ENCODE measurements around the gene ASNSD1. TPM values are rescaled to one million over a fixed set of nuclear protein-coding genes. Genes with fewer than 3 reads are reported as not detected.

Gene ASNSD1
- polyA plus RNA-seq, 1 of the 3 experiments (the other 2 are of a cell fraction) = 15.5 TPM

DNA sequence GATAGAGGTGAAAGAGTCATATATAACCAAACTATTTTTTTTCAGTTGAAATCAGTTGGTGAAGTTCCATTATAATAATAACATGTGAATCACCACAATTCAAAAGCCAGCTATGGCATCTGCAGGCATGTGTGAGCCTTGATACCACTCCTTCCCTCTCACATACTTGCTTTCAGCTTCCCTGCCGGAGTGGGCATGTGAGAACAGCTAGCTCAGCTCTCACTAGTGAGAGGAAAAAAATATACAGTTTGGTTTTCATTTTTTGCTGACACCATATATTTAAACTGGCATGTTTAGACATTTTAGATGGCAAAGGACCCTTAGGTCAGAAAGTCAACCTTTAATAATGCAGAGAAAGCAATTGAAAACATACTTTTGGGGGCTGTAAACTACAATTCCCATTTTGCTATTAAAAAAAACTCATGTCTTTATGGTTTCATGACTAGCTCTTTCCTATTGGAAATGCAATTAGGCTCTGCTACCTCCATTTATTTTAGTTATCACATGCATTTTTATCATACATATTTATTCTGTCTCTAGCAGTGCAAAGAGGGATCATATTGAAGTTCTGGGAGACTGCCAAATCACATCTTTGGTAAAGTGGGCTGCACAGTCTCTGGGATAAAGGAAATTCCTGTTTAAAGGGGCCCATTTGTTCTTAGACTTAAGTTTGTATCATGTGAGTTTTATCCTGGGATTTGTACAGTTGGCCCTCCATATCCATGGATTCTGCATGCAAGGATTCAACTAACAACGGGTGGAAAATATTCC is 47.4 kb upstream of the ASNSD1 start:
- Histone ChIP-seq H3K36me3 (replicated peaks in 1 of 2; ENCODE audit: control insufficient read depth in 1 of 2, insufficient read depth in 2 of 2, low read length in 1 of 2) (no peaks in the 10 kb centered on the region), H3F3A (replicated peaks; ENCODE audit: insufficient read depth) (no peaks in the 10 kb centered on the region), H3K4me2 (no peak overlapping the region), H3K4me1 (ENCODE audit: control insufficient read depth in 1 of 2, insufficient read depth in 2 of 2, low read depth in 1 of 2, low read length in 1 of 2) (peaks cover 9 to 12% of the 10 kb centered on the region in 2 experiments; a peak in 3 of 4 replicates), H3K9me3 (no peaks in the 10 kb centered on the region), H4K20me1 (ENCODE audit: insufficient read depth) (no peaks in the 10 kb centered on the region), H3K79me2 (ENCODE audit: insufficient read depth) (no peaks in the 10 kb centered on the region), H3K9me2 (no peaks in the 10 kb centered on the region), H3K27ac (ENCODE audit: low read depth in 2 of 2, low read length in 1 of 2) (peak overlapping the region; percentile 14 to 53; a peak in 2 of 4 replicates), H3K4me3 (ENCODE audit: low read depth in 2 of 2, low read length in 1 of 2) (no peak overlapping the region), H3K9ac (no peak overlapping the region), H2AFZ (ENCODE audit: low read depth) (peak overlapping the region; percentile 39; the same call in 1 of the 2 replicates), H3K27me3 (ENCODE audit: insufficient read depth) (no peaks in the 10 kb centered on the region)
- DNase-seq = peak; percentile 5
- ChIA-PET POLR2A (interaction anchor here (1.0 kb wide), 1 partner anchor 33 kb away, joined by 3 read pairs; the partner anchor contains the start of gene SLC40A1), CTCF (interaction anchor here (1.0 to 1.3 kb wide), 2 partner anchors 9 to 47 kb away, joined by 3 to 5 read pairs; no protein-coding TSS in a partner anchor)
- WGBS (ENCODE audit: low lambda C conversion rate) = 70% methylated on average over 2 of the region's 2 CpGs
- TF ChIP-seq TCF12 (IDR thresholded peaks at IDR 0.05) (no peak), SIN3A (IDR thresholded peaks at IDR 0.05; ENCODE audit: borderline replicate concordance, low read depth, low read length) (no peak)

DNA sequence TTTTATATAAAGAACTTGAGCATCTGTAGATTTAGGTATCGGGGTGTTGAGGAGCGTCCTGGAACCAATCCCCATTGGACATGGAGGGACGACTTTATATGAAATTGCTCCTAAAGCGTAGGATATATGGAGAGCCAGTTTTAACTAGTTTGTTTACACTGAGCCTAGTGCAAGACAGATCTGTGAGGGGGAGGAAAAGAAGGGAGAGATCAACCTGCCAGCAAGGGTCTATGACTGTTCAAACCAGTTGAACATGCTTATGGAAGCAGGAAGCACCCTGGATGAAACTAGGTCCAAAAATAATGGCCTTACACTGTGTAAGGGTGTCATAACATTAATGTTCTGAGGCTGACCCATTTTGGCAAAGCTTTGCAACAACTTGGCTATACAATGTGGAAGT is 46.7 kb upstream of the ASNSD1 start:
- TF ChIP-seq GATA2 (CRISPR knock-in tag; IDR thresholded peaks at IDR 0.05) (no peak), RFX5 (IDR thresholded peaks at IDR 0.05; ENCODE audit: low read length) (no peak), RCOR1 (IDR thresholded peaks at IDR 0.05; ENCODE audit: low read length) (no peak)
- TF ChIP-seq, protein P1, sequence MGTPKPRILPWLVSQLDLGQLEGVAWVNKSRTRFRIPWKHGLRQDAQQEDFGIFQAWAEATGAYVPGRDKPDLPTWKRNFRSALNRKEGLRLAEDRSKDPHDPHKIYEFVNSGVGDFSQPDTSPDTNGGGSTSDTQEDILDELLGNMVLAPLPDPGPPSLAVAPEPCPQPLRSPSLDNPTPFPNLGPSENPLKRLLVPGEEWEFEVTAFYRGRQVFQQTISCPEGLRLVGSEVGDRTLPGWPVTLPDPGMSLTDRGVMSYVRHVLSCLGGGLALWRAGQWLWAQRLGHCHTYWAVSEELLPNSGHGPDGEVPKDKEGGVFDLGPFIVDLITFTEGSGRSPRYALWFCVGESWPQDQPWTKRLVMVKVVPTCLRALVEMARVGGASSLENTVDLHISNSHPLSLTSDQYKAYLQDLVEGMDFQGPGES (IDR thresholded peaks at IDR 0.05; ENCODE audit: low read depth, low read length) = no peak
- TF ChIP-seq, protein P2, sequence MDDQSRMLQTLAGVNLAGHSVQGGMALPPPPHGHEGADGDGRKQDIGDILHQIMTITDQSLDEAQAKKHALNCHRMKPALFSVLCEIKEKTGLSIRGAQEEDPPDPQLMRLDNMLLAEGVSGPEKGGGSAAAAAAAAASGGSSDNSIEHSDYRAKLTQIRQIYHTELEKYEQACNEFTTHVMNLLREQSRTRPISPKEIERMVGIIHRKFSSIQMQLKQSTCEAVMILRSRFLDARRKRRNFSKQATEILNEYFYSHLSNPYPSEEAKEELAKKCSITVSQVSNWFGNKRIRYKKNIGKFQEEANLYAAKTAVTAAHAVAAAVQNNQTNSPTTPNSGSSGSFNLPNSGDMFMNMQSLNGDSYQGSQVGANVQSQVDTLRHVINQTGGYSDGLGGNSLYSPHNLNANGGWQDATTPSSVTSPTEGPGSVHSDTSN (IDR thresholded peaks at IDR 0.05) = no peak
- Histone ChIP-seq H3K4me2 (no peak overlapping the region), H3K27me3 (ENCODE audit: insufficient read depth) (no peaks in the 10 kb centered on the region), H2AFZ (ENCODE audit: low read depth) (no peak overlapping the region), H3K4me1 (ENCODE audit: control insufficient read depth in 1 of 2, insufficient read depth in 2 of 2, low read depth in 1 of 2, low read length in 1 of 2) (peaks cover 9 to 12% of the 10 kb centered on the region in 2 experiments; a peak in 3 of 4 replicates), H3K36me3 (replicated peaks in 1 of 2; ENCODE audit: control insufficient read depth in 1 of 2, insufficient read depth in 2 of 2, low read length in 1 of 2) (no peaks in the 10 kb centered on the region), H3K9me3 (no peaks in the 10 kb centered on the region), H3K9ac (no peak overlapping the region), H3K9me2 (no peaks in the 10 kb centered on the region), H4K20me1 (ENCODE audit: insufficient read depth) (no peaks in the 10 kb centered on the region), H3K4me3 (ENCODE audit: low read depth in 2 of 2, low read length in 1 of 2) (no peak overlapping the region), H3K27ac (ENCODE audit: low read depth in 2 of 2, low read length in 1 of 2) (no peak overlapping the region), H3F3A (replicated peaks; ENCODE audit: insufficient read depth) (no peaks in the 10 kb centered on the region), H3K79me2 (ENCODE audit: insufficient read depth) (no peaks in the 10 kb centered on the region)
- CTCF ChIA-PET = interaction anchor here (2.4 kb wide), 1 partner anchor 47 kb away, joined by 11 read pairs; the partner anchor contains the start of gene ASNSD1
- WGBS (ENCODE audit: low lambda C conversion rate) = 92% methylated on average over 4 of the region's 4 CpGs
- no peak for DNase-seq
- POLR2A ChIA-PET = no interaction called here

DNA sequence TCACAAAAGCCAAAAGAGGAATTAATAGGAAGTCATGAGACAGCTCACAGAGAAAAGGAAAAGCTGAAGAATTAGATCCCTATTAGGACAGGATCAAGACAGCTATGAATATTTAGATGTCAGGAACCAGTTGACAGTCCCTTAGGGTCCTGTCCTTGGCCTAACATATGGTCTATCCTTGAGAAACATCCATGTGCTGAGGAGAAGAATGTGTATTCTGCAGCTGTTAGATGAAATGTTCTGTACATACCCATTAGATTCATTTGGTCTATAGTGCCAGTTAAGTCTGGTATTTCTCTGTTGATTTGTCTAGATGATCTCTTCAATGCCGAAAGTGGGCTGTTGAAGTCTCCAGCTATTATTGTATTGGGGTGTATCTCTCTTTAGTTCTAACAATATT is 43.1 kb upstream of the ASNSD1 start:
- ChIA-PET POLR2A (no interaction called here), CTCF (interaction anchor here (1.3 kb wide), 1 partner anchor 19 kb away, joined by 3 read pairs; no protein-coding TSS in a partner anchor)
- no peaks in the 10 kb centered on the region for H4K20me1 ChIP-seq (ENCODE audit: insufficient read depth)
- no peaks in the 10 kb centered on the region for H3K27me3 ChIP-seq (ENCODE audit: insufficient read depth)
- no peak overlapping the region for H3K4me3 ChIP-seq (ENCODE audit: low read depth in 2 of 2, low read length in 1 of 2)
- H3K9me2 ChIP-seq = no peaks in the 10 kb centered on the region
- H2AFZ ChIP-seq (ENCODE audit: low read depth) = no peak overlapping the region
- no peak overlapping the region for H3K4me2 ChIP-seq
- H3K36me3 ChIP-seq (replicated peaks in 1 of 2; ENCODE audit: control insufficient read depth in 1 of 2, insufficient read depth in 2 of 2, low read length in 1 of 2) = no peaks in the 10 kb centered on the region
- no peaks in the 10 kb centered on the region for H3K9me3 ChIP-seq
- DNase-seq = no peak
- H3F3A ChIP-seq (replicated peaks; ENCODE audit: insufficient read depth) = no peaks in the 10 kb centered on the region
- H3K79me2 ChIP-seq (ENCODE audit: insufficient read depth) = no peaks in the 10 kb centered on the region
- H3K9ac ChIP-seq = no peak overlapping the region
- WGBS (ENCODE audit: low lambda C conversion rate) = 0% methylated on average over 1 of the region's 1 CpG
- peaks cover 6 to 10% of the 10 kb centered on the region in 2 experiments; a peak in 3 of 4 replicates for H3K4me1 ChIP-seq (ENCODE audit: control insufficient read depth in 1 of 2, insufficient read depth in 2 of 2, low read depth in 1 of 2, low read length in 1 of 2)
- no peak overlapping the region for H3K27ac ChIP-seq (ENCODE audit: low read depth in 2 of 2, low read length in 1 of 2)
- TF ChIP-seq NRF1 (IDR thresholded peaks at IDR 0.05; ENCODE audit: low read depth, low read length) = no peak
- TF ChIP-seq MXI1 (IDR thresholded peaks at IDR 0.05; ENCODE audit: low read depth, low read length) = no peak
- no peak for TF ChIP-seq FOXM1 (IDR thresholded peaks at IDR 0.05; ENCODE audit: low read depth)
- no peak for TF ChIP-seq EP300 (IDR thresholded peaks at IDR 0.05; ENCODE audit: borderline replicate concordance in 1 of 2, low read depth in 1 of 2, low read length in 1 of 2)
- TF ChIP-seq POLR2AphosphoS5 (IDR thresholded peaks at IDR 0.05; ENCODE audit: low read depth, low read length) = no peak
- no peak for TF ChIP-seq SIN3A (IDR thresholded peaks at IDR 0.05; ENCODE audit: borderline replicate concordance, low read depth, low read length)
- TF ChIP-seq TCF12 (IDR thresholded peaks at IDR 0.05) = no peak
- TF ChIP-seq FOXJ3 (CRISPR knock-in tag; IDR thresholded peaks at IDR 0.05) = no peak
- TF ChIP-seq RCOR1 (IDR thresholded peaks at IDR 0.05; ENCODE audit: low read length) = no peak
- TF ChIP-seq, protein P1 (IDR thresholded peaks at IDR 0.05; ENCODE audit: low read depth, low read length) = no peak
- TF ChIP-seq RFX5 (IDR thresholded peaks at IDR 0.05; ENCODE audit: low read length) = no peak
- no peak for TF ChIP-seq RXRA (IDR thresholded peaks at IDR 0.05; ENCODE audit: borderline replicate concordance, low read depth)
- TF ChIP-seq, protein P2 (IDR thresholded peaks at IDR 0.05) = no peak
- TF ChIP-seq GATA2 (CRISPR knock-in tag; IDR thresholded peaks at IDR 0.05) = no peak
- no peak for TF ChIP-seq RAD21 (IDR thresholded peaks at IDR 0.05; ENCODE audit: low read length)
